ENCODE measurements around the gene ASB3. TPM values are rescaled to one million over a fixed set of nuclear protein-coding genes. Genes with fewer than 3 reads are reported as not detected.

The ASB3 gene
- total RNA-seq, 2 donors from 2014 or later: 13.3 to 24.1 TPM

- H3K36me3 ChIP-seq: no peaks in the 10 kb centered on the region
- H3K4me3 ChIP-seq: no peak overlapping the region
- DNase-seq (ENCODE audit: low spot score): no peak
- TF ChIP-seq, protein P1, sequence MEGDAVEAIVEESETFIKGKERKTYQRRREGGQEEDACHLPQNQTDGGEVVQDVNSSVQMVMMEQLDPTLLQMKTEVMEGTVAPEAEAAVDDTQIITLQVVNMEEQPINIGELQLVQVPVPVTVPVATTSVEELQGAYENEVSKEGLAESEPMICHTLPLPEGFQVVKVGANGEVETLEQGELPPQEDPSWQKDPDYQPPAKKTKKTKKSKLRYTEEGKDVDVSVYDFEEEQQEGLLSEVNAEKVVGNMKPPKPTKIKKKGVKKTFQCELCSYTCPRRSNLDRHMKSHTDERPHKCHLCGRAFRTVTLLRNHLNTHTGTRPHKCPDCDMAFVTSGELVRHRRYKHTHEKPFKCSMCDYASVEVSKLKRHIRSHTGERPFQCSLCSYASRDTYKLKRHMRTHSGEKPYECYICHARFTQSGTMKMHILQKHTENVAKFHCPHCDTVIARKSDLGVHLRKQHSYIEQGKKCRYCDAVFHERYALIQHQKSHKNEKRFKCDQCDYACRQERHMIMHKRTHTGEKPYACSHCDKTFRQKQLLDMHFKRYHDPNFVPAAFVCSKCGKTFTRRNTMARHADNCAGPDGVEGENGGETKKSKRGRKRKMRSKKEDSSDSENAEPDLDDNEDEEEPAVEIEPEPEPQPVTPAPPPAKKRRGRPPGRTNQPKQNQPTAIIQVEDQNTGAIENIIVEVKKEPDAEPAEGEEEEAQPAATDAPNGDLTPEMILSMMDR (IDR thresholded peaks at IDR 0.05): no peak
- H3K27me3 ChIP-seq (replicated peaks; ENCODE audit: insufficient read depth): no peaks in the 10 kb centered on the region
- ATAC-seq (ENCODE audit: insufficient number of reproducible peaks, low FRiP score, low read depth): no peak
- H3K4me1 ChIP-seq (ENCODE audit: control insufficient read depth in 1 of 2, low read depth in 2 of 2): no peaks in the 10 kb centered on the region
- no peak overlapping the region for H3K27ac ChIP-seq
- H3K9me3 ChIP-seq: no peaks in the 10 kb centered on the region
These were observed 164.6 kb downstream of the ASB3 start for GRCh38 chr2:53622141-53622540.

DNA sequence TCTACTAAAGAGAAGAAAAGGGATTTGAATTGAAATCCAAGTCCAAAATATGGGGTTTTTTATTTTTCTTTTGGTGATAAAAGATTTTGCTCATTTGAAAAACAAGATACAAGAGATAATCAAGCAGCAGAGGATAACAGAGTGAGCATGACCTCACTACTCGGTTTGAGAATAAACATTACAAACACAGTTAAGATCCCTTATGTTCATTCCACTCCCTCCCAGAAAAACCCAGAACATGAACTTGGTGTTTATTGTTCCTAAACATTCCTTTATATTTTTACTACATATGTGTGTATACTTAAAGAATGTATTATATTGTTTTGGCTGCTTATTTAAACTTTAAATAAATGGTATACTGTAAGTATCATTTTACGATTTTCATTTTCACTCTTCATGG lies 165.8 kb downstream of the ASB3 start:
- H3K4me3 ChIP-seq: no peak overlapping the region
- H3K9me3 ChIP-seq: no peaks in the 10 kb centered on the region
- no peaks in the 10 kb centered on the region for H3K36me3 ChIP-seq
- H3K4me1 ChIP-seq (ENCODE audit: control insufficient read depth in 1 of 2, low read depth in 2 of 2): no peaks in the 10 kb centered on the region
- TF ChIP-seq, protein P1 (IDR thresholded peaks at IDR 0.05): no peak
- no peaks in the 10 kb centered on the region for H3K27me3 ChIP-seq (replicated peaks; ENCODE audit: insufficient read depth)
- DNase-seq (ENCODE audit: low spot score) (no peak), ATAC-seq (ENCODE audit: insufficient number of reproducible peaks, low FRiP score, low read depth) (no peak)
- no peak overlapping the region for H3K27ac ChIP-seq

Other genes starting within 250 kb of the ASB3 start
- 1 to 10 TPM; 1.5 to 1.8 TPM for gene CHAC2, start 19.1 kb downstream of the ASB3 start, total RNA-seq
- 10 to 100 TPM; 50.3 to 88.5 TPM for gene ERLEC1, start 91 bp upstream of the ASB3 start, total RNA-seq
- gene GPR75, start 73.0 kb upstream of the ASB3 start, total RNA-seq: 1 to 10 TPM in 1 of 2 donors, under 1 TPM in 1; 0.54 to 6.7 TPM
- gene PSME4, start 184.0 kb upstream of the ASB3 start, total RNA-seq: 10 to 100 TPM; 50.1 to 56.0 TPM